CD14-positive monocyte (primary cell): ENCODE results near the gene ARHGEF10L. TPM values are rescaled to one million over a fixed set of nuclear protein-coding genes. Genes with fewer than 3 reads are reported as not detected.

Source experiments
- DNase-seq, 3 donors: peaks; one replicate each; pipeline ENCODE4 v3.0.0-alpha.2; 2011 to 2022
- H2AFZ ChIP-seq: 2 replicates; pipeline ENCODE4 v1.6.0; 2012; ENCODE audit warnings: mild to moderate bottlenecking, low read depth, low read length, inconsistent platforms; ENCODE audit not compliant: insufficient read depth, poor library complexity, severe bottlenecking
- H3K27ac ChIP-seq, 2 donors: 1 replicate in 1 of 2; 2 replicates in 1 of 2; pipeline ENCODE4 v1.5.1; 2012 to 2013; ENCODE audit warnings: low read length in 2 of 2, control low read depth in 1 of 2, inconsistent platforms in 1 of 2, low read depth in 1 of 2, mild to moderate bottlenecking in 1 of 2
- H3K27me3 ChIP-seq, 2 donors: one replicate each; pipeline versions ENCODE4 v1.6.0 to v1.6.1; 2011 to 2013; ENCODE audit warnings: low read length in 2 of 2; ENCODE audit not compliant: control insufficient read depth in 2 of 2, insufficient read depth in 2 of 2
- H3K36me3 ChIP-seq, 2 donors: replicated peaks in 1 of 2; 1 replicate in 1 of 2; 2 replicates in 1 of 2; pipeline versions ENCODE4 v1.5.1 to v1.6.1; 2012 to 2013; ENCODE audit warnings: low read length in 2 of 2, control low read depth in 1 of 2, inconsistent platforms in 1 of 2, mild to moderate bottlenecking in 1 of 2; ENCODE audit not compliant: insufficient read depth in 2 of 2, control insufficient read depth in 1 of 2
- H3K4me1 ChIP-seq, 2 donors: 1 replicate in 1 of 2; 2 replicates in 1 of 2; pipeline versions ENCODE4 v1.5.1 to v1.6.1; 2012 to 2013; ENCODE audit warnings: low read length in 2 of 2, control low read depth in 1 of 2, inconsistent platforms in 1 of 2, mild to moderate bottlenecking in 1 of 2, moderate library complexity in 1 of 2; ENCODE audit not compliant: insufficient read depth in 2 of 2, control insufficient read depth in 1 of 2
- H3K4me2 ChIP-seq: replicated peaks from 2 replicates; pipeline ENCODE3; 2012; ENCODE audit warnings: low read length, moderate library complexity, mild to moderate bottlenecking; ENCODE audit not compliant: poor library complexity, severe bottlenecking; ENCODE audit errors: extremely low read depth
- H3K4me3 ChIP-seq, 3 experiments: fragments of 200-600 bp in 1 of 3; sonication (generic) in 1 of 3; replicated peaks in 1 of 3; 1 replicate in 2 of 3; 2 replicates in 1 of 3; pipeline ENCODE4 v1.5.1; 2011 to 2013; ENCODE audit warnings: low read length in 3 of 3, mild to moderate bottlenecking in 3 of 3, control low read depth in 2 of 3, low read depth in 2 of 3, inconsistent platforms in 1 of 3, moderate library complexity in 1 of 3
- H3K79me2 ChIP-seq: 2 replicates; pipeline ENCODE4 v1.6.0; 2012; ENCODE audit warnings: mild to moderate bottlenecking, control low read depth, inconsistent platforms, low read length, moderate library complexity; ENCODE audit not compliant: insufficient read depth
- H3K9ac ChIP-seq: 2 replicates; pipeline ENCODE4 v1.6.0; 2017; ENCODE audit warnings: low read length, mild to moderate bottlenecking; ENCODE audit not compliant: insufficient read depth, poor library complexity, severe bottlenecking
- H3K9me3 ChIP-seq, 2 donors: replicated peaks in 1 of 2; 1 replicate in 1 of 2; 2 replicates in 1 of 2; pipeline versions ENCODE4 v1.5.1 to v1.6.1; 2012 to 2013; ENCODE audit warnings: low read length in 2 of 2, control low read depth in 1 of 2; ENCODE audit not compliant: control insufficient read depth in 1 of 2, insufficient read depth in 1 of 2
- H4K20me1 ChIP-seq: 2 replicates; pipeline ENCODE4 v1.6.0; 2012; ENCODE audit warnings: mild to moderate bottlenecking, low read length, control low read depth, moderate library complexity; ENCODE audit not compliant: insufficient read depth
- H3K27ac Mint-ChIP-seq, 7 donors: one replicate each; pipeline ENCODE4 v1.8.0; 2020; ENCODE audit warnings: mild to moderate bottlenecking in 7 of 7, mixed read lengths in 7 of 7, moderate library complexity in 6 of 7, inconsistent platforms in 2 of 7
- H3K27me3 Mint-ChIP-seq, 3 donors: one replicate each; pipeline ENCODE4 v1.8.0; 2021 to 2022; ENCODE audit warnings: low read depth in 3 of 3, mild to moderate bottlenecking in 3 of 3, mixed read lengths in 3 of 3, moderate library complexity in 3 of 3, inconsistent platforms in 1 of 3
- H3K36me3 Mint-ChIP-seq, 2 donors: one replicate each; pipeline ENCODE4 v1.8.0; 2020; ENCODE audit warnings: mixed read lengths in 2 of 2, inconsistent platforms in 1 of 2, mild to moderate bottlenecking in 1 of 2
- H3K4me1 Mint-ChIP-seq: one replicate; pipeline ENCODE4 v1.8.0; 2020; ENCODE audit warnings: mild to moderate bottlenecking, mixed read lengths
- H3K4me3 Mint-ChIP-seq, 2 donors: one replicate each; pipeline ENCODE4 v1.8.0; 2020; ENCODE audit warnings: mild to moderate bottlenecking in 2 of 2, mixed read lengths in 2 of 2, moderate library complexity in 1 of 2
- H3K9me3 Mint-ChIP-seq, 7 donors: one replicate each; pipeline ENCODE4 v1.8.0; 2020 to 2022; ENCODE audit warnings: mixed read lengths in 7 of 7, mild to moderate bottlenecking in 6 of 7, moderate library complexity in 6 of 7, inconsistent platforms in 2 of 7
- CTCF ChIP-seq: fragments of 200-600 bp; IDR thresholded peaks from one replicate; pipeline ENCODE4 v1.8.0; 2022; ENCODE audit warnings: antibody characterized with exemption, mild to moderate bottlenecking
- WGBS: methylation state at CpG from one replicate; pipeline ENCODE4 v1.1.5; 2013; ENCODE audit warnings: missing lambda C conversion rate; ENCODE audit not compliant: insufficient coverage; 5-methylcytosine and 5-hydroxymethylcytosine counted together
- intact Hi-C, 2 donors: fragments of 100-400 bp; cut with micrococcal nuclease; formaldehyde crosslinking; loops; one replicate each; pipeline versions ENCODE4 v1.15.0 to v1.15.1; 2023
- polyA plus RNA-seq, 3 donors: library from polyadenylated mRNA; depleted of rRNA in 1 of 3; unstranded in 2 of 3; stranded (reverse) in 1 of 3; fragments of 300-500 nt in 2 of 3; fragments of >200 nt in 1 of 3; fragmentation: Illumina TruSeq in 2 of 3; gene quantifications; 1 replicate in 2 of 3; 2 replicates in 1 of 3; pipeline ENCODE4 v1.2.3, GENCODE V29; 2012 to 2021

Gene ARHGEF10L
- polyA plus RNA-seq, 3 donors, result 20.7 to 95.7 (median 23.7) TPM

- H3K27ac Mint-ChIP-seq, result peak overlapping the region in 1 of 7 donors; percentile 37
- H3K79me2 ChIP-seq, result no peaks in the 10 kb centered on the region
- H3K4me3 Mint-ChIP-seq, result peak overlapping the region in 1 of 2 donors; percentile 78
- DNase-seq, result peak in 2 of 3 donors; percentile 27 to 56
- no peak overlapping the region for H3K27ac ChIP-seq
- peaks cover 0 to 2% of the 10 kb centered on the region in 2 donors for H3K9me3 ChIP-seq
- H2AFZ ChIP-seq, result no peak overlapping the region
- no peak overlapping the region for H3K4me3 ChIP-seq
- H3K27me3 ChIP-seq, result peaks cover 5 to 9% of the 10 kb centered on the region in 2 donors
- H3K9ac ChIP-seq, result no peak overlapping the region
- peaks cover 29% of the 10 kb centered on the region for H3K4me1 Mint-ChIP-seq
- 21% methylated on average over 2 of the region's 2 CpGs for WGBS
- no peak for TF ChIP-seq CTCF
- H4K20me1 ChIP-seq, result no peaks in the 10 kb centered on the region
- no peaks in the 10 kb centered on the region for H3K36me3 ChIP-seq
- intact Hi-C loops, result no loop called here
- no peaks in the 10 kb centered on the region for H3K36me3 Mint-ChIP-seq
- H3K4me1 ChIP-seq, result peaks cover 26 to 27% of the 10 kb centered on the region in 2 donors
- H3K4me2 ChIP-seq, result no peak overlapping the region
- peaks cover 0 to 4% (median 0%) of the 10 kb centered on the region in 7 donors for H3K9me3 Mint-ChIP-seq
- peaks cover 21 to 29% (median 25%) of the 10 kb centered on the region in 3 donors for H3K27me3 Mint-ChIP-seq
Observed at GRCh38 chr1:17545356-17545755, 5.9 kb downstream of the ARHGEF10L start.

GRCh38 chr1:17546946-17547670, 7.6 kb downstream of the ARHGEF10L start:
- H3K9ac ChIP-seq, result no peak overlapping the region
- Mint-ChIP-seq H3K27ac (no peak overlapping the region), H3K4me3 (peak overlapping the region in 1 of 2 donors; percentile 39), H3K4me1 (peaks cover 19% of the 10 kb centered on the region), H3K27me3 (peaks cover 18 to 21% (median 21%) of the 10 kb centered on the region in 3 donors), H3K9me3 (peaks cover 0 to 2% (median 0%) of the 10 kb centered on the region in 7 donors), H3K36me3 (no peaks in the 10 kb centered on the region)
- H2AFZ ChIP-seq, result no peak overlapping the region
- peaks cover 13 to 15% of the 10 kb centered on the region in 2 donors for H3K4me1 ChIP-seq
- H3K79me2 ChIP-seq, result no peaks in the 10 kb centered on the region
- no peaks in the 10 kb centered on the region for H3K9me3 ChIP-seq
- 96% methylated on average over 3 of the region's 8 CpGs for whole genome bisulfite sequencing
- H4K20me1 ChIP-seq, result no peaks in the 10 kb centered on the region
- H3K4me2 ChIP-seq, result no peak overlapping the region
- intact Hi-C loops, result no loop called here
- no peak for TF ChIP-seq CTCF
- no peaks in the 10 kb centered on the region for H3K27me3 ChIP-seq
- no peak overlapping the region for H3K4me3 ChIP-seq
- H3K36me3 ChIP-seq, result no peaks in the 10 kb centered on the region
- no peak for DNase-seq
- no peak overlapping the region for H3K27ac ChIP-seq
